ENCODE results near the gene SNX3. TPM values are rescaled to one million over a fixed set of nuclear protein-coding genes. Genes with fewer than 3 reads are reported as not detected.

Gene SNX3
- total RNA-seq, 1 donor from 2014 or later = 72.5 TPM

GRCh38 chr6:108170332-108171290 lies 90.2 kb downstream of the SNX3 start:
- Mint-ChIP-seq H3K27ac (peak overlapping the region; percentile 80), H3K36me3 (ENCODE audit: low read depth) (peaks cover 2% of the 10 kb centered on the region), H3K27me3 (ENCODE audit: insufficient read depth) (peaks cover 85% of the 10 kb centered on the region), H3K4me3 (no peak overlapping the region), H3K9me3 (no peaks in the 10 kb centered on the region), H3K4me1 (ENCODE audit: low read depth) (peaks cover 14% of the 10 kb centered on the region)
- intact Hi-C loops (cut with micrococcal nuclease) = loop anchor here (2.0 to 10.0 kb wide), 3 partner anchors 14 to 678 kb away; partner anchors contain the start of gene SOBP
- DNase-seq (ENCODE audit: low spot score) = no peak

- H3K4me3 Mint-ChIP-seq = no peak overlapping the region
- no peak for DNase-seq (ENCODE audit: low spot score)
- intact Hi-C loops (cut with micrococcal nuclease) = loop anchor here (2.0 to 10.0 kb wide), 3 partner anchors 13 to 677 kb away; partner anchors contain the start of gene SOBP
Measured at GRCh38 chr6:108169464-108170331, 91.1 kb downstream of the SNX3 start.

GRCh38 chr6:108168501-108169463 lies 92.1 kb downstream of the SNX3 start:
- intact Hi-C loops (cut with micrococcal nuclease) = loop anchor here (1.0 kb wide), 1 partner anchor 51 kb away; no protein-coding TSS in a partner anchor
- peak overlapping the region; percentile 40 for H3K27ac Mint-ChIP-seq
- H3K36me3 Mint-ChIP-seq (ENCODE audit: low read depth) = peaks cover 4% of the 10 kb centered on the region
- H3K27me3 Mint-ChIP-seq (ENCODE audit: insufficient read depth) = peaks cover 85% of the 10 kb centered on the region
- DNase-seq (ENCODE audit: low spot score) = no peak
- no peak overlapping the region for H3K4me3 Mint-ChIP-seq
- H3K4me1 Mint-ChIP-seq (ENCODE audit: low read depth) = peaks cover 14% of the 10 kb centered on the region
- H3K9me3 Mint-ChIP-seq = no peaks in the 10 kb centered on the region

More at GRCh38 chr6:108169464-108170331, 91.1 kb downstream of the SNX3 start:
- Mint-ChIP-seq H3K36me3 (ENCODE audit: low read depth) (peaks cover 4% of the 10 kb centered on the region), H3K27ac (peak overlapping the region; percentile 40), H3K4me1 (ENCODE audit: low read depth) (peaks cover 12% of the 10 kb centered on the region), H3K27me3 (ENCODE audit: insufficient read depth) (peaks cover 85% of the 10 kb centered on the region), H3K9me3 (no peaks in the 10 kb centered on the region)

GRCh38 chr6:108168090-108168463 lies 92.8 kb downstream of the SNX3 start:
- Mint-ChIP-seq H3K27me3 (ENCODE audit: insufficient read depth) (peaks cover 86% of the 10 kb centered on the region), H3K4me1 (ENCODE audit: low read depth) (peaks cover 18% of the 10 kb centered on the region), H3K36me3 (ENCODE audit: low read depth) (peaks cover 4% of the 10 kb centered on the region), H3K9me3 (no peaks in the 10 kb centered on the region), H3K4me3 (no peak overlapping the region), H3K27ac (peak overlapping the region; percentile 43)
- intact Hi-C loops (cut with micrococcal nuclease) = loop anchor here (1.0 kb wide), 1 partner anchor 51 kb away; no protein-coding TSS in a partner anchor
- no peak for DNase-seq (ENCODE audit: low spot score)

GRCh38 chr6:108167449-108168089 lies 93.3 kb downstream of the SNX3 start:
- Mint-ChIP-seq H3K9me3 (no peaks in the 10 kb centered on the region), H3K4me1 (ENCODE audit: low read depth) (peaks cover 18% of the 10 kb centered on the region), H3K4me3 (no peak overlapping the region), H3K36me3 (ENCODE audit: low read depth) (peaks cover 4% of the 10 kb centered on the region), H3K27me3 (ENCODE audit: insufficient read depth) (peaks cover 86% of the 10 kb centered on the region), H3K27ac (peak overlapping the region; percentile 43)
- no peak for DNase-seq (ENCODE audit: low spot score)
- intact Hi-C loops (cut with micrococcal nuclease) = loop anchor here (1.0 kb wide), 1 partner anchor 50 kb away; no protein-coding TSS in a partner anchor

GRCh38 chr6:108166664-108167448 lies 94.0 kb downstream of the SNX3 start:
- no peak overlapping the region for H3K4me3 Mint-ChIP-seq
- H3K4me1 Mint-ChIP-seq (ENCODE audit: low read depth) = peaks cover 18% of the 10 kb centered on the region
- peak overlapping the region; percentile 43 for H3K27ac Mint-ChIP-seq

GRCh38 chr6:108165714-108166663 lies 94.9 kb downstream of the SNX3 start, which contains the start of gene NR2E1:
NR2E1 (plus strand) TSS chr6:108166022; CDS start chr6:108166766, 744 bp downstream.
- H3K36me3 Mint-ChIP-seq (ENCODE audit: low read depth) = peaks cover 4% of the 10 kb centered on the region
- DNase-seq (ENCODE audit: low spot score) = no peak
- H3K4me1 Mint-ChIP-seq (ENCODE audit: low read depth) = peaks cover 18% of the 10 kb centered on the region
- H3K27me3 Mint-ChIP-seq (ENCODE audit: insufficient read depth) = peaks cover 86% of the 10 kb centered on the region
- H3K9me3 Mint-ChIP-seq = no peaks in the 10 kb centered on the region
- peak within 1 kb of the TSS; percentile 79 for H3K27ac Mint-ChIP-seq
- intact Hi-C loops (cut with micrococcal nuclease) = loop anchor here (2.0 kb wide), 1 partner anchor 13 kb away; no protein-coding TSS in a partner anchor
- peak within 1 kb of the TSS; percentile 54 for H3K4me3 Mint-ChIP-seq

More at GRCh38 chr6:108166664-108167448, 94.0 kb downstream of the SNX3 start:
- intact Hi-C loops (cut with micrococcal nuclease) = no loop called here
- peaks cover 4% of the 10 kb centered on the region for H3K36me3 Mint-ChIP-seq (ENCODE audit: low read depth)
- peaks cover 86% of the 10 kb centered on the region for H3K27me3 Mint-ChIP-seq (ENCODE audit: insufficient read depth)
- DNase-seq (ENCODE audit: low spot score) = no peak
- H3K9me3 Mint-ChIP-seq = no peaks in the 10 kb centered on the region

- intact Hi-C loops (cut with micrococcal nuclease) = loop anchor here (2.0 kb wide), 1 partner anchor 14 kb away; no protein-coding TSS in a partner anchor
- Mint-ChIP-seq H3K9me3 (no peaks in the 10 kb centered on the region), H3K4me1 (ENCODE audit: low read depth) (peaks cover 18% of the 10 kb centered on the region), H3K36me3 (ENCODE audit: low read depth) (peaks cover 4% of the 10 kb centered on the region), H3K27ac (peak overlapping the region; percentile 79), H3K4me3 (peak overlapping the region; percentile 54), H3K27me3 (ENCODE audit: insufficient read depth) (peaks cover 86% of the 10 kb centered on the region)
- no peak for DNase-seq (ENCODE audit: low spot score)
Measured at GRCh38 chr6:108164815-108165706, 95.8 kb downstream of the SNX3 start.

- Mint-ChIP-seq H3K27ac (peak overlapping the region; percentile 68), H3K9me3 (no peaks in the 10 kb centered on the region), H3K27me3 (ENCODE audit: insufficient read depth) (peaks cover 87% of the 10 kb centered on the region), H3K4me1 (ENCODE audit: low read depth) (peaks cover 18% of the 10 kb centered on the region), H3K36me3 (ENCODE audit: low read depth) (peaks cover 4% of the 10 kb centered on the region), H3K4me3 (no peak overlapping the region)
- no peak for DNase-seq (ENCODE audit: low spot score)
- intact Hi-C loops (cut with micrococcal nuclease) = loop anchor here (2.0 kb wide), 1 partner anchor 14 kb away; no protein-coding TSS in a partner anchor
Measured at GRCh38 chr6:108164543-108164814, 96.4 kb downstream of the SNX3 start.

Data from activated T-helper 1 cell treated with anti-CD3 and anti-CD28 coated beads, Interleukin-12 subunit alpha, Interleukin-12 subunit beta, Interleukin-2, Interleukin-4 antibody, amounts not matched to agents 30 ng/mL and 10 ng/mL and 1 ng/mL, durations not matched to agents 14 hours and 24 hours and 36 hours (primary cell).